GM18526 (cell line): Measurements from ENCODE around the gene CBX1.

Experiments used
- POLR2A ChIP-seq: IDR thresholded peaks from 3 replicates; pipeline ENCODE4 v1.6.1; 2011; ENCODE audit not compliant: insufficient read length; ENCODE audit errors: extremely low read depth

Gene CBX1

DNA sequence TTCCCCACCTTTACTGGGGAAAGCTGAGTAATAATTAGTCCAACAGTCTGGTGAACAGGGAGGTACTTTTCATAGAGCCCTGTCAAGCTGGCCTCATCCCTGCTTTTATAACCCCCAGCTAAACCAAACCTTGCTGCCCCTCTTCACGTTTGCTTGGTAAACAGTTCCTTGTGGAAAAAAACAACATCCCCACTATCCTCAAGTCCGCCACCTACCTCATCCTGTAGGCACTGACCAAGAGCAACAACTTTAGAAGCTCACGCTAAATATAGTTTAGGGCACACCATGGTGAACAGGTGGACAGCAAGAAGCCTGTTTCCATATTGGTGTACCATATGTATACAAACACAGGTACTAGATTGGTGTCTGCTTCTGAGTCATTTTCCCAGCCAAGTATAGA lies 36.6 kb downstream of the CBX1 start:
- TF ChIP-seq POLR2A: no peak

DNA sequence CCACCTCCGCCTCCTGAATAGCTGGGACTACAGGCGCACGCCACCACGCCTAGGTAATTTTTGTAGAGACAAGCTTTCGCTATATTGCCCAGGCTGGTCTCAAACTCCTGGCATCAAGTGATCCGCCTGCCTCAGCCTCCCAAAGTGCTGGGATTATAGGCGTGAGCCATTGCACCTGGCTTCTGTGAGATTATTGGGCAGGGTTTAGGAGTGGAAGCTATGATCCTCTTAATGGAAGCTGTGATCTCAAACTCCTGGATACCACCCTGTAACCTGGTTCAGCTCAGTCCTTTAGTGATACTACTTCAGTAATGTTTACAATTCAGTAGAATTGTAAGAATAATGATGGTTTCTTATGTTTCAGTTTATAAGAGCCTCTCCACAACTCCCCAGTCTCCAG lies 39.0 kb downstream of the CBX1 start:
- TF ChIP-seq POLR2A: no peak

GRCh38 chr17:48060249-48060648 lies 41.0 kb downstream of the CBX1 start:
- no peak for TF ChIP-seq POLR2A

DNA sequence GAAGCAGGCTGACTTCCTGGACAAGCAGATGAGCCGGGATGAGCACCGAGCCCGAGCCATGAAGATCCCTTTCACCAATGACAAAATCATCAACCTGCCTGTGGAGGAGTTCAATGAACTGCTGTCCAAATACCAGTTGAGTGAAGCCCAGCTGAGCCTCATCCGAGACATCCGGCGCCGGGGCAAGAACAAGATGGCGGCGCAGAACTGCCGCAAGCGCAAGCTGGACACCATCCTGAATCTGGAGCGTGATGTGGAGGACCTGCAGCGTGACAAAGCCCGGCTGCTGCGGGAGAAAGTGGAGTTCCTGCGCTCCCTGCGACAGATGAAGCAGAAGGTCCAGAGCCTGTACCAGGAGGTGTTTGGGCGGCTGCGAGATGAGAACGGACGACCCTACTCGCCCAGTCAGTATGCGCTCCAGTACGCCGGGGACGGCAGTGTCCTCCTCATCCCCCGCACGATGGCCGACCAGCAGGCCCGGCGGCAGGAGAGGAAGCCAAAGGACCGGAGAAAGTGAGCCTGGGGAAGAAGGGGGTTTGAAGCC lies 42.1 kb downstream of the CBX1 start:
- TF ChIP-seq POLR2A: no peak

GRCh38 chr17:48058393-48059124 lies 42.7 kb downstream of the CBX1 start:
- TF ChIP-seq POLR2A: no peak

DNA sequence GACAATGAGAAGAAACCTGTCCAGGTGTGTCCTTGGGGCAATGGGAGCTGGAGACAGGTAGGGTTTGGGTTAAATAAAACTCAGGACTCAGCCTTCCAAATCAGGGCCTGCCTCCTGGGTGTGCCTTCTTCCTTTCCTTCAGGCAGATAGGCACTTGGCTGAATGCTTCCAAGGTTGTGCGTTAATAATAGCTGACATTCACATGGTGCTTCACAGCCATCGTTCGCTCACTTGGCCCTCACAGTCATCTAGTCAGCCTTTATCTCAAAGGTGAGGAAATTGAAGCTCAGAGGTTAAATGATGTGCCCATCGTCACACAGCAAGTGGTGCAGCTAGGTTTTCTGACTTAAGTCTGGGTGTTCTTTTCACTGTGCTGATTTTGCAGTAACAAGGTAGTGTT lies 43.7 kb downstream of the CBX1 start:
- TF ChIP-seq POLR2A: no peak

DNA sequence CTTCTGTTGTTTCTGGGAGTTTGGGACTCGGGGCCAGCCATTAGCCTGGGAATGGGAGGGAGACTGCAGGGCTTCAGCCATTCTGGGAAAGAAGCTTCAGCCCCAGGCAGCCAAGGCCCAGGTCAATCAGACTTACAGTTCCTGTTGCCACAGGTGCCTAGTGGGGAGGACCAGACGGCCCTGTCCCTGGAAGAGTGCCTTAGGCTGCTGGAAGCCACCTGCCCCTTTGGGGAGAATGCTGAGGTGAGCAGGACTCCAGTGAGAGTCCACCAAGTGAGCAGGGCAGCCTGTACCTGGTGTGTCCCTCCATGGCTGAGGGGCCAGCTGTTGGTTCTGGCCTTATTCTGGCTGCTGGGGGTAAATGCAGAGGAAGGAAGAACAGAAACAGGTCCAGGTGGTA lies 44.4 kb downstream of the CBX1 start:
- no peak for TF ChIP-seq POLR2A

DNA sequence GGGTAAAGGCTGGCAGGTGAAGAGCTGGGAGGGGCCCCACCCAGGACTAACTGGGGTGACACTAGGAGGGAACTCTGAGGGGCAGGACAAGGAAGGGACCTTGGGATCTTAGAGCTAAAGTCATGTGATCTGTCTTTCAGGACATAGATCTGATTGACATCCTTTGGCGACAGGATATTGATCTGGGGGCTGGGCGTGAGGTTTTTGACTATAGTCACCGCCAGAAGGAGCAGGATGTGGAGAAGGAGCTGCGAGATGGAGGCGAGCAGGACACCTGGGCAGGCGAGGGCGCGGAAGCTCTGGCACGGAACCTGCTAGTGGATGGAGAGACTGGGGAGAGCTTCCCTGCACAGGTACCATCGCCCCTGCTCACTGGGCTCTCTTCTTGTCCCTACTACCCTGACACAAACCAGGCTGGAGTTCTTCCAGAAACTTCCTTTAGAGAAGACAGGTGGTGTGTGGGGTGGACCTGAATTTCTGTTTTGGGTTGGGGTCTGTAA lies 45.0 kb downstream of the CBX1 start:
- TF ChIP-seq POLR2A: no peak

DNA sequence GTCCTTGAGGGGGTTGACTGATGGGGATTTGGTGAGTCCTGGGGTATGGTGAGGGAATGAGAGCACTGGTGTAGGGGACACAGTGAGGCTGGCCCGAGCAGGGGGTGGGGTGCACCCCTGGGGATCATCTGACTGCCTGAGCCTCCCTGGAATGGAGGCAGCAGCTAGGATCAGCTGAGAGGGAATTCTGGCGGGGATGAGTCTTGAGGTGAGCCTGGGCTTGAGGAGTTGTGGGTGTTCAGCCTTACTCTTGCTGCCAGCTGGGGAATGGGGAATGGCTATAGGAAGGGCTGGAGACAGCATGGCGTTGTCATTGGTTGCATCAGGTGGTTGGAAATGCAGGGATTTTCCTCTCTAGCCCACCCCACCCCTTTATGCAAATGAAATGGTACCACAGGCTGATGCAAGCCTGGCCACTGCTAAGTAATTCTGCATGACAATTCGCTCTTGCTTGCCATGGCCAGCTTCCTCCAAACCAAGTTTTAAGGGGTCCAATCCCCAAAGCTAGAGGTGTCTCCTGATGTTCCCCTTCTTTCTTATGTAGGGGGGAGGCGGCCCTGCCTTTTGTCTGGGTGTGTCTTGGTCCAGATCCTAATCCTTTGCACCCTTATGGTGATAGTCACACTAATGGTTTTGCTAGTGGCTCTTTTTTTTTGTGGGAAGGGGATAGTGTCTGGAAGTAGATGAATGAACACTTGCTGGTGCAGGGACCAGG lies 45.6 kb downstream of the CBX1 start:
- TF ChIP-seq POLR2A: no peak

- TF ChIP-seq POLR2A: no peak
Observed at GRCh38 chr17:48054238-48055185, 46.8 kb downstream of the CBX1 start.

GRCh38 chr17:48053758-48054237 lies 47.5 kb downstream of the CBX1 start:
- no peak for TF ChIP-seq POLR2A

DNA sequence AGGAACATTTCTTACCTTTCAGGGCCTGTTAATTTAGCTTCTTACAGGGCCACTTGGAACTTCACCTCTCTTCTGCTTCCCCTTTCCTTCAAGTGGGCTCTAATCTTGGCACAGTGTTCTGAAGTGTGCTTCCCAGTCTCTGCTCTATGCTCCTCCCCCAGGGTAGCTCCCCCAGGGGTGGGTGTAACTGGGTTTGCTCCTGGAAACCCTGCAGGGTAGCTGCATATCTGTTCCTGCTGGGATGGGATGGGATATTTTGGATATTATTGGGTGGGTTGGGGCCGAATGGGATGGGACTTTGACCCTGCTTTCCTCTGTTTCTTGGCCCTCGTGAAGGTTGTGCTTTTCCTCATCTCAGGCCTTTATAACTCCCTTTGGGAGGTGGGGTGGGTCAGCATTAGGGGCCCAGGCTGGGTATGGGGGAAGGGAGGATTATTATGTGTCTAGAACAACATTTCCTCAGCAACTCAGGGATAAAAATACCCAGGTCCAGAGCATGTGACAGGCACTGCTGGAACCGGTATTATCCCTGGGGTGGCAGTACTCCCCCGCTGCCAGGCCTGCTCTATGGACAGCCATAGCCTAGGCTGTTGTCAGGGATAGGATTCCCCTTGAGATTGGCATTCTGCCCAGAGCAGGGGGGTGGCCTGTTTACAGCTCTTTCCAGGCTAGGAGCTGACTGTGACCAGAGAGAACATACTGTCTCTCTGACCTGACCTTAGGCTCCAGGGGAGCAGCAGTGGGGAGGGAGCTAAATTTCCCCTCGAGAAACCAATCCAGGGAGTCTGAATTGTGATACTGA lies 48.1 kb downstream of the CBX1 start:
- no peak for TF ChIP-seq POLR2A

- no peak for TF ChIP-seq POLR2A
Observed at GRCh38 chr17:48051706-48052486, 49.4 kb downstream of the CBX1 start.

DNA sequence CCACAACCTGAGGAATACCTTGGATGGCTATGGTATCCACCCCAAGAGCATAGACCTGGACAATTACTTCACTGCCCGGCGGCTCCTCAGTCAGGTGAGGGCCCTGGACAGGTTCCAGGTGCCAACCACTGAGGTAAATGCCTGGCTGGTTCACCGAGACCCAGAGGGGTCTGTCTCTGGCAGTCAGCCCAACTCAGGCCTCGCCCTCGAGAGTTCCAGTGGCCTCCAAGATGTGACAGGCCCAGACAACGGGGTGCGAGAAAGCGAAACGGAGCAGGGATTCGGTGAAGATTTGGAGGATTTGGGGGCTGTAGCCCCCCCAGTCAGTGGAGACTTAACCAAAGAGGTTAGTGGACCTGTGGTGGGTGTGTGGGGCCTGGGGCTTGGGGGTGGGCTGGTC lies 50.0 kb downstream of the CBX1 start:
- TF ChIP-seq POLR2A: no peak
